Measurements from ENCODE around the gene NALCN. TPM values are rescaled to one million over a fixed set of nuclear protein-coding genes. Genes with fewer than 3 reads are reported as not detected.

Gene NALCN
- total RNA-seq, 1 donor from 2014 or later: 0.12 TPM

GRCh38 chr13:101346161-101346560 lies 70.1 kb downstream of the NALCN start:
- no peak for DNase-seq (ENCODE audit: low spot score, unreplicated experiment)
- Mint-ChIP-seq H3K27ac (no peak overlapping the region), H3K27me3 (no peaks in the 10 kb centered on the region), H3K4me1 (ENCODE audit: low read depth) (no peaks in the 10 kb centered on the region), H3K36me3 (ENCODE audit: insufficient read depth) (no peaks in the 10 kb centered on the region), H3K4me3 (ENCODE audit: low read depth) (no peak overlapping the region), H3K9me3 (ENCODE audit: low read depth) (no peaks in the 10 kb centered on the region)
- TF ChIP-seq CTCF (IDR thresholded peaks at IDR 0.05; ENCODE audit: unreplicated experiment): no peak

- DNase-seq (ENCODE audit: low spot score, unreplicated experiment): no peak
- Mint-ChIP-seq H3K4me1 (ENCODE audit: low read depth) (no peaks in the 10 kb centered on the region), H3K27ac (no peak overlapping the region), H3K36me3 (ENCODE audit: insufficient read depth) (no peaks in the 10 kb centered on the region), H3K9me3 (ENCODE audit: low read depth) (no peaks in the 10 kb centered on the region), H3K4me3 (ENCODE audit: low read depth) (no peak overlapping the region), H3K27me3 (no peaks in the 10 kb centered on the region)
- no peak for TF ChIP-seq CTCF (IDR thresholded peaks at IDR 0.05; ENCODE audit: unreplicated experiment)
Measured at GRCh38 chr13:101343128-101343787, 73.0 kb downstream of the NALCN start.

- H3K27ac Mint-ChIP-seq: no peak overlapping the region
- H3K4me3 Mint-ChIP-seq (ENCODE audit: low read depth): no peak overlapping the region
- no peak for DNase-seq (ENCODE audit: low spot score, unreplicated experiment)
- no peaks in the 10 kb centered on the region for H3K27me3 Mint-ChIP-seq
- H3K9me3 Mint-ChIP-seq (ENCODE audit: low read depth): no peaks in the 10 kb centered on the region
- H3K4me1 Mint-ChIP-seq (ENCODE audit: low read depth): no peaks in the 10 kb centered on the region
- H3K36me3 Mint-ChIP-seq (ENCODE audit: insufficient read depth): no peaks in the 10 kb centered on the region
- no peak for TF ChIP-seq CTCF (IDR thresholded peaks at IDR 0.05; ENCODE audit: unreplicated experiment)
Measured at GRCh38 chr13:101341464-101341863, 74.8 kb downstream of the NALCN start.

DNA sequence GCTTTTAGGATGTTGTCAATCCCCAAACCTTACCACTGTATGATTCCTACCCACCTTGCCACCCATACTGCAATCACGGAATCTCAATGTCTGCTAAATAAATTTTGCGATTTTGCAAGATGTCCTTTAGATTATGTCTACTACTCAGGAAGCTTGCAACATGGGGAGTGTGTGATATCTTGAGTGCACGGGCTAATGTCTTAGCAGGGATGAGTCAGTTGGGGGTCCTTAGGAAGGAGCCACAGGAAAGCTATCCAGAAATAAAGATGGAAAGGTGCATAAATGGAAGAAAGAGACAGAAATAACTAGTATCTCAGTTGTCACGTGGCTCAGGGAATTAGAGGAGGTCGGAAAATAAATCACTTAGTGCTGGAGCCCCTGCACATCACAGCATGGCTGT lies 77.1 kb downstream of the NALCN start:
- H3K27me3 Mint-ChIP-seq: no peaks in the 10 kb centered on the region
- DNase-seq (ENCODE audit: low spot score, unreplicated experiment): no peak
- no peak for TF ChIP-seq CTCF (IDR thresholded peaks at IDR 0.05; ENCODE audit: unreplicated experiment)
- H3K4me3 Mint-ChIP-seq (ENCODE audit: low read depth): no peak overlapping the region
- no peaks in the 10 kb centered on the region for H3K36me3 Mint-ChIP-seq (ENCODE audit: insufficient read depth)
- no peaks in the 10 kb centered on the region for H3K4me1 Mint-ChIP-seq (ENCODE audit: low read depth)
- no peak overlapping the region for H3K27ac Mint-ChIP-seq
- H3K9me3 Mint-ChIP-seq (ENCODE audit: low read depth): no peaks in the 10 kb centered on the region

- Mint-ChIP-seq H3K4me3 (ENCODE audit: low read depth) (no peak overlapping the region), H3K9me3 (ENCODE audit: low read depth) (no peaks in the 10 kb centered on the region), H3K27ac (no peak overlapping the region), H3K4me1 (ENCODE audit: low read depth) (no peaks in the 10 kb centered on the region), H3K27me3 (no peaks in the 10 kb centered on the region), H3K36me3 (ENCODE audit: insufficient read depth) (no peaks in the 10 kb centered on the region)
- TF ChIP-seq CTCF (IDR thresholded peaks at IDR 0.05; ENCODE audit: unreplicated experiment): no peak
- no peak for DNase-seq (ENCODE audit: low spot score, unreplicated experiment)
Measured at GRCh38 chr13:101332583-101332982, 83.7 kb downstream of the NALCN start.
